ENCODE data around the gene SETBP1.

SETBP1 gene

DNA sequence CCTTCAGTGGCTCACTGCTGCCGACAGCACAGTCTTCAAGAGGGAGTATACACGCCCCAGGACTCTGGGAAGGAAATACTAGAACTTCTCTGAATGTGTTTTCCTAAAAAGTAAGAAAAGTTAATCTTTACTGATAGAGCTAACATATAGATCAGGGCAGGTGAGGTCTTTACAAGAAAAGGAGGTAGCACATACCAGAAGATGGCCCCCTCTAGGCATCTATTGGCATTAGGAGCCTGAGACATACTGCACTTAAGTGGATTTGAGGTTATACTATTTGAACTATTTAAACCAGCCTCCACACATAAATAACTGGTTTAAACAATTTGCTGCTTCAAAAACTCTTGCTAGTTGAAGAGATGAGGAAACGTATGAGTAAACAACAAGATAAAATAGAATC, 406.1 kb downstream of the SETBP1 start:
- no peak for DNase-seq

DNA sequence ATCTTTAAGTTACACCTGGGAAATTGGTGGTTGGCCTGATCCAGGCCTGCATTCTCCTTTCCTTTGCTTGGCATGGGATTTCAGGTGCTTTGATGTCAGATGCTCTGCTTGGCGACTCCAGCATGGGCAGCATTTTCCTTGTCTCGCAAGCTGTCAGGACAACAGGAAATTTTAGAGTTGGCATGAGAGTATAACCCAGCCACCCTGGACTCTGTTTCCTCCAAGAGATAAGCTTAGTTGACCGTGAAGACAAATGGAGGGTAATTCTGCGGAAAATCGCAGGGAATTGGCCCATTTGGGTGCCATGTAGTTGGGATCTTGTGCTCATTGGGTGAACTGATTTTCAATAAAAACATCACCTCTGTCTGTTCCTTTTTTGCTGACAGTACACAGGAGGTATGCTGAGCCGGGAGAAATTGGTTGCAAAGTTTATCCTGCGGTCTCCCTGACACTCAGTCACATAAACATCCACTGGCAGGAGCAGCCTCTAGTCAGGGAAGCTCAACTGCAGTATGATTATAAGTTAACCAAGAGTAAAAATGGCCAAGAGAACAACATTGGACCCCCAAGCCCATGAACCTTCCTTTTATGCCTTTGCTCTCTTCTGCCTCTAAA, 409.9 kb downstream of the SETBP1 start:
- DNase-seq: no peak

DNA sequence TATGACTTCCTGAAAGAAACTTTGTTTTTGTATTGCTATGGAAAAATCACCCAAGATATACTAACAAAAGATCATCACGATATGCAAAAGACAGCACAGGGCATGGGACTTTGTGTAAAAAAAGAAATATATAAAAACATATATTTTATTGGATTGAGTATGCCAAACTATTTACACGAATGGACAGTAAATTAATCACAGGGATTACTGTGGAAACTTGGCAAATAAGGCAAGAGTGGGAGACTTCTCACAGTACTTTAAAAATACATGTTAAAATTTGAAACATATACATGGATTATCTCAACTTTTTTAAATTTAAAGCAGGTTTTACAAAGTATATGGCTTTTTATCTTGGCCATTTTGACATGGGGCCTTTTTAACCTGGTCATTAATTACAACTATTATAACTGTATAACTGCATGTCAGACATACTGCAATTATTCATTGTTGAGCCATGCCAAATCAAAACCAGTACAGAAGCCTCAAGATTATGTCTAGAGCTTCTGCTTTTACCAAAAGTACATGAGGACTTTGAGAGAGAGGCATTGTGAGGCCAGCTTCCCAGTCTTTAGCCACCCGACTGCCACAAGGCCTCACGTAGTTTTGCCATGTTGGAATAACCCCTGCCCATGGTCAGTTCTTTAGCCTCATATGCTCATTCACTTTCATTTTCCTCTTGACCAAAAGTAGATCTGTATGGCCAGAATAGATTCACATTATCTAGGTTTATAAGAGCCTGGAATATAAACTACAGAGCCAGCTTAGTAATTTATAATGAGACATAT, 419.8 kb downstream of the SETBP1 start:
- DNase-seq: no peak

- no peak for DNase-seq
These were observed 421.4 kb downstream of the SETBP1 start for GRCh38 chr18:45102126-45102525.

DNA sequence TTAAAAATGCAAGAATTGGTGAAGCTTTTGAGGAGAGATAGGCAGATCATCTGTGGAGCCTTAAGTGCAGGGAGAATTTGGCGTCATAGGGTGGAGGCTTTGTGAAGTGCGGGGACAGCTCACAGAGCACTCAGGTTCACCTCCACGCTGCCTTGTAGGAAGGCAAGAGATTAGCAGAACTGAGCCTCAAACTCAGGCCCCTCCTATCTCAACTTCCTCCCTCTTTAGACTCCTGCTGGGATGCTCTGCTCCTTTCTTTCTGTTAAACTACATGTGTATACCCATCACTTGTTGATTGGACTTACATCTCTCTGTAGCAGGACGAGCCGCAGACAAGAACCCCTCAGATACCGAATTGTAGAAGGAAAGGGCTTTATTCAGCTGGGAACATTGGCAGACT, 422.2 kb downstream of the SETBP1 start:
- DNase-seq: no peak

DNA sequence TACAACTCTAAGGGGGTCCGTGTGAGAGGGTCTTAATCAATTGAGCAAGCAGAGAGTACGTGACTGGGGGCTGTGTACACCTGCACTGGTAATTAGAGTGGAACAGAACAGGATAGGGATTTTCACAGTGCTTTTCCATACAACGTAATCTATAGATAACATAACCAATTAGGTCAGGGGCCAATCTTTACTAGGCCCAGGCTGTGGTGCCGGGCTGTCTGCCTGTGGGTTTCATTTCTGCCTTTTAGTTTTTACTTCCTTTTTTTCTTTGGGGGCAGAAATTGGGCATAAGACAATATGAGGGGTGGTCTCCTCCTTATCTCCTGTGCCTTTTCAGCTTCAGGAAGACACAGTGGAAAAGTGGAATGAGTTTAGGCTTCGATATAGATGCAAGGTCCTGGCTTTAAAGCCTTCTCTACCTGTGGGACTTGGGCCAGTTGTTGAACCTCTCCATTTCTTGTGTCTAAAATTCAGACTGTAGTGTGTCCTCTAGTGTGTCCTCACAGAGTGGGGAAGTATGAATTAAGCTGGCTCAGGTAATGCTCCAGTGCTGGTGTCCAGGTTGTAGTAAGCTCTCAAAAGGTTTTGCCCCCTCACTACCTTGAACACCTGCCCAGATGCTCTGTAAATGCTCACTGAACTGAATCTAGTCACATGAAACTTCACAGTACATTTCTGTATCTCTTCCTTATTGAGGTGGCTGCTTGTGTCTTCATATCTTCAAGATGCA, 422.8 kb downstream of the SETBP1 start:
- DNase-seq: no peak

DNA sequence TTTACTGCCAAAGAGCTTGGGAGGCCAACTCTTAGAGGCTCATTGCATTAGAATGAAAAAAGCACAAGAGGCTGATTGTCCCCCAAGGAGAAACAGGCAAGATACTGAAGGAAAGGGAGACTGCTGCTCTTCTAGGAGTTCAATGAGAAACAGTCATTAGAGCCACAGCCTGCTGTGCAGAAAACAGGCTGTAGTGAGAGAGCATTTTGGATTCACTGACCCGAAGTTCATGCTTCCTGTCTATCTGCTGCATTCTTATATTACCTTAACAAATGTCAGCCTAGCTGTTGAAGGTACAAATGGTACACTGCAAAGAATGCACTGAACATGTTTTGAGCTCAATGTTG, 423.3 kb downstream of the SETBP1 start:
- DNase-seq: no peak

- DNase-seq: no peak
These were observed 425.7 kb downstream of the SETBP1 start for GRCh38 chr18:45106331-45106774.

DNA sequence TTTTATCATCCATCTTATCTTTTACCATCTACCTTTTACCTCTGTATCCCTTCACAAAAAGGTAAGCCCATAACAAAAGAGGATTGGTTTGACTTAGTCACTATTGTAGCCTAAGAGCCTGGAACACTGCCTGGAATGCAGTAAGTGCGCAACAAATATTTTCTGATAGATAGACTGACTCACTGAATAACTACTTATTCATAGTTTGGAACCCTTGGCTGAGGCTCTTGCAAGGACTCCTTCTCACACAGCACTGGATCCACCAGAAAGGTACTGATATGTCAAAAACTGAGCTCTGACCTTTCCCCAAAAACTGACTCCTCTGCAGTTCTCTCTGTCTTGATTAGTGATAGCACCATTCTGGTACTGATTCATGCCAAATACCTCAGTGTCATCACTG, 426.7 kb downstream of the SETBP1 start:
- no peak for DNase-seq

DNA sequence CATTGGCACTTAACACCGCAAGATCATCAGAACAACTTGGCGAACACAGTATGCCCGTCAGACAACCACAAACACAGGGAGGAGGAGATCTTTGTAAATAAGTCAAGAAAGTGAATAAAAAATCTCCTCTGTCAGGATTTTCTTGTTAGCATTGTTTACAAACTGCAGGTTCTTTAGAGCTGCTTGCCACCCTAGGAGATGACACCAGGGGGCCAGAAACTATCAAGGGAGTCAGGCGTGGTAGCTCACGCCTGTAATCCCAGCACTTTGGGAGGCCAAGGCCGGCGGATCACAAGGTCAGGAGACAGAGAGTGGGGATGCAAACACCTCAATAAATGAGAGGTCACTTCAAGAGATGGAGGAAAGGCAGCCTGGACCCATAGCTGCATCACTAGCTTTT, 428.1 kb downstream of the SETBP1 start:
- no peak for DNase-seq

GRCh38 chr18:45109271-45109670, 428.6 kb downstream of the SETBP1 start:
- DNase-seq: no peak

DNA sequence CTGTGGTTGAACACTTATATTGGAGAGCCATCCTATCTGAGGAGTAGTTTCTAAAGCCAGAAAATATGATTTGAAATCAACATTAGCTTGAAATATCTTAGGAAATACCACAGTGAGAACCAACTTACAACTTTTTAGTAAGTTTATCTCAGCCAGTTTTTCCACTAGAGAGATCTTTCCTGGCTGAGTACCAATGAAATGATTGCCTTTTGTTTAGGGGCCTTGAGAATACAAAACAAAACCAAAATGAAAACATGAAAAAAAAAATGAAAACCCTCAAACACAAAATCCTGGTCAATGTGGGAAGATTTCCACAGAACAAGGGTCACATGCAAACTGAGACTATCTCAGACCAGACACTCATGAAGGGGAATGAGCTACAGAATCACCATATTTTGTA, 429.0 kb downstream of the SETBP1 start:
- no peak for DNase-seq

- no peak for DNase-seq
These were observed 430.2 kb downstream of the SETBP1 start for GRCh38 chr18:45110577-45111501.

GRCh38 chr18:45111502-45111848, 430.8 kb downstream of the SETBP1 start:
- DNase-seq: no peak

DNA sequence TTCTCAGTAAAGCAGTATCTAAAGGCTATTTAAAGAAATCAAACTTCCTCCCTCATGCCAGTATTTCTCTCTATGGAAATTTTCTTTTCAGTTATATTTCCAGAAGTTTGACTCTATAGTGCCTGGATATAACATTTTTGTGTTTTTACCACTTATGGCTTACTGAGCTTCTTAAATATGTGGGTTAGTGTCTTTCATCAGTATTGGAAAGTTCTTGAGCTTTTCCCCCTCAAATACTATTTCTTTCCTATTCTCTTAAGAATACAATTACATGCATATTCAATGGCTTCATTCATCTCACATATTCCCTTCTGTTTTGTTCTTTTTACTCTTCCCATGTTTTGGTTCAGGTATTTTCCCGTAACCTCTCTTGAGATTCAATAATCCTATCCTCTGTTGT, 432.0 kb downstream of the SETBP1 start:
- DNase-seq: no peak

DNA sequence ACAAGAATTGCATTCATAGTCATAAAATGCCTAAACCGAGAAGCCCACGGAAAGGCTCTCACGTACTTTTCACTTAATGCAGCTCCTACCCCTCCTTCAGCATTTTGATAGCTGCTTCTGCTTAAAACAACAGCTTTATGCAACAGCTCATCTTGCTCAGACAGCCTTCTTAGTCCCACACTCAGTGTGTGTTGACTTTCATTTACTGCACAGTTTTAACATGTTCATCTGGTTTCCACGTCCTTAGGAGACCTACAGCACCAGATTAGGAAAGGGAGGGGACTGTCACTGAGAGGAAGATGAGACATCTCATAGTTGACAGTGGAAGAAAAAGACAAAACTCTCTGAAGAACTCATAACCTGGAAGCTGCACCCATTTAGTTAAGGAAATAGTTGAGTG, 435.4 kb downstream of the SETBP1 start:
- DNase-seq: no peak
